ENCODE data around the gene GRB10. TPM values are rescaled to one million over a fixed set of nuclear protein-coding genes. Genes with fewer than 3 reads are reported as not detected.

GRB10 gene
- polyA plus RNA-seq, 1 donor from 2014 or later = 78.4 TPM

DNA sequence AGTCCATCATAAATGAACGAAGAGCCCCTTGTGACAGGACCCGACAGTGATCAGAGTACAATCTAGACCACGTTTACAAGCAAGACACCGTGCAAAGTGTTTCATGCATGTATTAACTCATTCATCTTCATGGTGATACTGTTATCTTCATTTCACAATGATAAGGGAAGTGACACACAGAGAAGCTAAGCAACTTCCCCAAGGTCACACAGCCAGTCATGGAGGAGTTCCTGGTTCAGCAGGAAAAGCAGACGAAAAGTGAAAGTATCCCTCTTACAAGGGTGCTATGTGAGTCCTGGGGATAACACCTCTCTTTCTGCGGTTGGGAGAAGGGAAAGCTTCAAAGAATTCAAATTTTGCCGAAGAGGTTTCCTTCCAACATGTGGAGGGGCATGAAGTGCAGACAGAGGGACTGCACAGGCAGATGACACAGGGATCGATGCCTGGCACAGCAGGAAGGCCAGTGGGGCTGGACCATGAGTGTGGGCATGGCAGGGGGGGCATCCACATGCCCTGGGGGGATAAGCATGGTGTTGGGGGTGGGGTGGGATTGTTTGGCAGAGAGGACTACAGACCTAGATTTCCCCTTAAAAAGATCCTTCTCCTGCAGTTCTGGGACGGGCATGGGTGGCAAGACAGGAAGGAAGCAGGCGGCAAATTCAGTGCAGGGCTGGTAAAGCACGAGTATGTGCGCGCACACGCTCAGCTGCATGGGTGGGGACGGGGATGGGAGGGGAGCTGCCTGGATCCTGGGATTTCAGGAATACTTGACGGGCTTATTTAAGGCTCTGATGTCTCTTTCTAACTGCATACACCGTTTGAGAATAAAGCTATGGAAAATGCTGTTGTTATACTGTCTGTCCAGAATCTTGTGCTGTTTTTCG, 184.0 kb downstream of the GRB10 start:
- Histone ChIP-seq H3K79me2 (replicated peaks; ENCODE audit: insufficient read depth, low read length) (no peaks in the 10 kb centered on the region), H3K27ac (ENCODE audit: low read length) (peak overlapping the region; percentile 87), H2AFZ (ENCODE audit: low read depth, low read length) (peak overlapping the region; percentile 36), H3K4me2 (ENCODE audit: low read length) (peak overlapping the region; percentile 37), H4K20me1 (ENCODE audit: insufficient read depth) (no peaks in the 10 kb centered on the region), H3K27me3 (ENCODE audit: insufficient read depth, low read depth, low read length) (no peaks in the 10 kb centered on the region), H3K36me3 (ENCODE audit: insufficient read depth, low read length) (no peaks in the 10 kb centered on the region), H3F3A (ENCODE audit: insufficient read depth, low read length, poor library complexity, severe bottlenecking) (no peaks in the 10 kb centered on the region), H3K9me3 (ENCODE audit: low read length) (no peaks in the 10 kb centered on the region), H3K9ac (ENCODE audit: low read length) (peak overlapping the region; percentile 57), H3K9me2 (ENCODE audit: insufficient read depth, low read length) (no peaks in the 10 kb centered on the region), H3K4me3 (ENCODE audit: low read length) (peak overlapping the region; percentile 28)
- TF ChIP-seq EP300 (conservative IDR thresholded peaks at IDR 0.05; ENCODE audit: poor library complexity, severe bottlenecking) = no peak
- TF ChIP-seq POLR2AphosphoS5 (IDR thresholded peaks at IDR 0.05) = no peak
- no peak for TF ChIP-seq SMC3 (conservative IDR thresholded peaks at IDR 0.05; ENCODE audit: poor library complexity)
- TF ChIP-seq TAF1 (IDR thresholded peaks at IDR 0.05; ENCODE audit: low read depth) = no peak
- TF ChIP-seq RAD21 (conservative IDR thresholded peaks at IDR 0.05) = no peak
- TF ChIP-seq, protein P1, sequence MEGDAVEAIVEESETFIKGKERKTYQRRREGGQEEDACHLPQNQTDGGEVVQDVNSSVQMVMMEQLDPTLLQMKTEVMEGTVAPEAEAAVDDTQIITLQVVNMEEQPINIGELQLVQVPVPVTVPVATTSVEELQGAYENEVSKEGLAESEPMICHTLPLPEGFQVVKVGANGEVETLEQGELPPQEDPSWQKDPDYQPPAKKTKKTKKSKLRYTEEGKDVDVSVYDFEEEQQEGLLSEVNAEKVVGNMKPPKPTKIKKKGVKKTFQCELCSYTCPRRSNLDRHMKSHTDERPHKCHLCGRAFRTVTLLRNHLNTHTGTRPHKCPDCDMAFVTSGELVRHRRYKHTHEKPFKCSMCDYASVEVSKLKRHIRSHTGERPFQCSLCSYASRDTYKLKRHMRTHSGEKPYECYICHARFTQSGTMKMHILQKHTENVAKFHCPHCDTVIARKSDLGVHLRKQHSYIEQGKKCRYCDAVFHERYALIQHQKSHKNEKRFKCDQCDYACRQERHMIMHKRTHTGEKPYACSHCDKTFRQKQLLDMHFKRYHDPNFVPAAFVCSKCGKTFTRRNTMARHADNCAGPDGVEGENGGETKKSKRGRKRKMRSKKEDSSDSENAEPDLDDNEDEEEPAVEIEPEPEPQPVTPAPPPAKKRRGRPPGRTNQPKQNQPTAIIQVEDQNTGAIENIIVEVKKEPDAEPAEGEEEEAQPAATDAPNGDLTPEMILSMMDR (IDR thresholded peaks at IDR 0.05; ENCODE audit: poor library complexity, severe bottlenecking) = no peak
- TF ChIP-seq REST (IDR thresholded peaks at IDR 0.05; ENCODE audit: borderline replicate concordance) = peak; percentile 33

DNA sequence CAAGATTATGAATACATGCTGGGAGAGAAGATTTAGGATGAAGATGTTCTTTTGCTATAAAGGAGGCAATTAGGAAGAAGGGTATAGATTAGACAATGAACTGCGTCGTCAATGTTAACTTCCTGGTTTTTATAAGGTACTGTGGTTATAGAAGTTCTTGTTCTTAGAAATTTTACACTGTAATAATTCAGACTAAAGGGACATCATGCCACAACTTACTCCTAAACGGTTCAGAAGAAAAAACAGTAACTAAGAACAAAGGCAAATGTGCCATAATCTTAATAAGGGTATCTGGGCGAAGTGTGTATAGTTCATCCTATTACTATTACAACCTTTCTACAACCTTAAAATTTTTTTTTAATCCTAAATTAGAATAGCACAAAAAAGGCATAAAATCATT, 186.2 kb downstream of the GRB10 start:
- Histone ChIP-seq H3K9me2 (ENCODE audit: insufficient read depth, low read length) (no peaks in the 10 kb centered on the region), H3K36me3 (ENCODE audit: insufficient read depth, low read length) (no peaks in the 10 kb centered on the region), H3K79me2 (replicated peaks; ENCODE audit: insufficient read depth, low read length) (no peaks in the 10 kb centered on the region), H4K20me1 (ENCODE audit: insufficient read depth) (no peaks in the 10 kb centered on the region), H2AFZ (ENCODE audit: low read depth, low read length) (no peak overlapping the region), H3K9me3 (ENCODE audit: low read length) (no peaks in the 10 kb centered on the region), H3K4me2 (ENCODE audit: low read length) (no peak overlapping the region), H3K4me3 (ENCODE audit: low read length) (no peak overlapping the region), H3K27ac (ENCODE audit: low read length) (no peak overlapping the region), H3K9ac (ENCODE audit: low read length) (no peak overlapping the region), H3F3A (ENCODE audit: insufficient read depth, low read length, poor library complexity, severe bottlenecking) (no peaks in the 10 kb centered on the region), H3K27me3 (ENCODE audit: insufficient read depth, low read depth, low read length) (no peaks in the 10 kb centered on the region)
- TF ChIP-seq REST (IDR thresholded peaks at IDR 0.05; ENCODE audit: borderline replicate concordance) = no peak
- TF ChIP-seq TAF1 (IDR thresholded peaks at IDR 0.05; ENCODE audit: low read depth) = no peak
- TF ChIP-seq SMC3 (conservative IDR thresholded peaks at IDR 0.05; ENCODE audit: poor library complexity) = no peak
- no peak for TF ChIP-seq EP300 (conservative IDR thresholded peaks at IDR 0.05; ENCODE audit: poor library complexity, severe bottlenecking)
- TF ChIP-seq POLR2AphosphoS5 (IDR thresholded peaks at IDR 0.05) = no peak
- TF ChIP-seq MXI1 (conservative IDR thresholded peaks at IDR 0.05; ENCODE audit: poor library complexity, severe bottlenecking) = no peak
- TF ChIP-seq, protein P1 (IDR thresholded peaks at IDR 0.05; ENCODE audit: poor library complexity, severe bottlenecking) = no peak
- no peak for TF ChIP-seq EZH2 (IDR thresholded peaks at IDR 0.05; ENCODE audit: borderline replicate concordance, insufficient read depth, low read length, poor library complexity, severe bottlenecking)
- no peak for TF ChIP-seq RAD21 (conservative IDR thresholded peaks at IDR 0.05)
